K562 (cell line): ENCODE results near the gene C1QBP. TPM values are rescaled to one million over a fixed set of nuclear protein-coding genes. Genes with fewer than 3 reads are reported as not detected.
A peak's percentile ranks its signal among the peaks of the same experiment; 100 is the strongest.

ENCODE experiments used
- ASH1L ChIP-seq: fragments of 450-650 bp; IDR thresholded peaks from 2 replicates; pipeline ENCODE4 v1.6.1; 2018; ENCODE audit warnings: borderline replicate concordance, mild to moderate bottlenecking, low read depth; ENCODE audit not compliant: partially characterized antibody
- CREM ChIP-seq: IDR thresholded peaks from 2 replicates; pipeline ENCODE4 v1.6.1; 2014; ENCODE audit warnings: antibody characterized with exemption, low read depth
- GATA2 ChIP-seq: sonication (generic); formaldehyde crosslinking; IDR thresholded peaks from 2 replicates; pipeline ENCODE4 v1.4.0; 2020; ENCODE audit warnings: mild to moderate bottlenecking, missing genetic modification reagents
- HNRNPK ChIP-seq: fragments of 200-400 bp; formaldehyde crosslinking; IDR thresholded peaks from one replicate; pipeline ENCODE4 v1.6.1; 2018; ENCODE audit warnings: mild to moderate bottlenecking, low read depth, low read length; ENCODE audit not compliant: poor library complexity, severe bottlenecking
- KHSRP ChIP-seq: fragments of 450-650 bp; IDR thresholded peaks from 2 replicates; pipeline ENCODE4 v1.6.1; 2017
- LEF1 ChIP-seq: fragments of 450-650 bp; IDR thresholded peaks from 2 replicates; pipeline ENCODE4 v1.6.1; 2016; ENCODE audit warnings: mild to moderate bottlenecking
- RNF2 ChIP-seq: sonication (generic); IDR thresholded peaks from 2 replicates; pipeline ENCODE4 v1.6.1; 2016
- ZBTB17 ChIP-seq: fragments of 450-650 bp; formaldehyde crosslinking; IDR thresholded peaks from 2 replicates; pipeline ENCODE4 v1.4.0; 2020; ENCODE audit warnings: mild to moderate bottlenecking
- polyA plus RNA-seq, 8 experiments: library from polyadenylated mRNA; depleted of rRNA in 4 of 8; stranded (reverse) in 5 of 8; unstranded in 3 of 8; fragments of >200 nt; fragmentation: Nextera tagmentation in 2 of 8; fragmentation: Illumina TruSeq in 1 of 8; extraction: Ambion mirVana in 2 of 8; extraction: Trizol in 1 of 8; gene quantifications; 2 replicates each; pipeline versions ENCODE4 v1.2.1 to v1.2.3, GENCODE V29; 2011 to 2014; ENCODE audit warnings: inconsistent platforms in 1 of 8, missing spikeins in 1 of 8
- total RNA-seq, 7 experiments: library from RNA; depleted of rRNA in 6 of 7; stranded (reverse); fragments of >200 nt in 6 of 7; fragmentation: Illumina TruSeq in 2 of 7; extraction: Trizol in 2 of 7; gene quantifications; 2 replicates each; pipeline versions ENCODE4 v1.2.1 to v1.2.3, GENCODE V29; 2011 to 2021; ENCODE audit warnings: low replicate concordance in 1 of 7
- TF ChIP-seq, protein P1 (sequence below): fragments of 150-350 bp; conservative IDR thresholded peaks from 2 replicates; pipeline ENCODE4 v1.6.1; 2014; ENCODE audit warnings: low read length
- TF ChIP-seq, protein P2 (sequence below): fragments of 250-450 bp; sonication (Bioruptor Pico); IDR thresholded peaks from 2 replicates; pipeline ENCODE4 v1.9.0; 2021; ENCODE audit warnings: mild to moderate bottlenecking
- TF ChIP-seq, protein P3 (sequence below): fragments of 450-650 bp; IDR thresholded peaks from 2 replicates; pipeline ENCODE4 v1.6.1; 2016; ENCODE audit warnings: borderline replicate concordance
- TF ChIP-seq, protein P4 (sequence below), 2 experiments: fragments of 450-650 bp; IDR thresholded peaks; 2 replicates each; pipeline ENCODE4 v1.6.1; 2016; ENCODE audit warnings: mild to moderate bottlenecking in 2 of 2, borderline replicate concordance in 1 of 2, low read depth in 1 of 2, moderate library complexity in 1 of 2
- TF ChIP-seq, protein P5 (sequence below): fragments of 450-650 bp; IDR thresholded peaks from 2 replicates; pipeline ENCODE4 v1.6.1; 2016; ENCODE audit warnings: low read depth, mild to moderate bottlenecking, moderate library complexity

C1QBP gene
- total and polyA plus RNA-seq, 9 of the 15 experiments (the other 6 are each of a cell fraction or from before 2014, with no cell fraction given), result 90.7 to 665 (median 414) TPM

DNA sequence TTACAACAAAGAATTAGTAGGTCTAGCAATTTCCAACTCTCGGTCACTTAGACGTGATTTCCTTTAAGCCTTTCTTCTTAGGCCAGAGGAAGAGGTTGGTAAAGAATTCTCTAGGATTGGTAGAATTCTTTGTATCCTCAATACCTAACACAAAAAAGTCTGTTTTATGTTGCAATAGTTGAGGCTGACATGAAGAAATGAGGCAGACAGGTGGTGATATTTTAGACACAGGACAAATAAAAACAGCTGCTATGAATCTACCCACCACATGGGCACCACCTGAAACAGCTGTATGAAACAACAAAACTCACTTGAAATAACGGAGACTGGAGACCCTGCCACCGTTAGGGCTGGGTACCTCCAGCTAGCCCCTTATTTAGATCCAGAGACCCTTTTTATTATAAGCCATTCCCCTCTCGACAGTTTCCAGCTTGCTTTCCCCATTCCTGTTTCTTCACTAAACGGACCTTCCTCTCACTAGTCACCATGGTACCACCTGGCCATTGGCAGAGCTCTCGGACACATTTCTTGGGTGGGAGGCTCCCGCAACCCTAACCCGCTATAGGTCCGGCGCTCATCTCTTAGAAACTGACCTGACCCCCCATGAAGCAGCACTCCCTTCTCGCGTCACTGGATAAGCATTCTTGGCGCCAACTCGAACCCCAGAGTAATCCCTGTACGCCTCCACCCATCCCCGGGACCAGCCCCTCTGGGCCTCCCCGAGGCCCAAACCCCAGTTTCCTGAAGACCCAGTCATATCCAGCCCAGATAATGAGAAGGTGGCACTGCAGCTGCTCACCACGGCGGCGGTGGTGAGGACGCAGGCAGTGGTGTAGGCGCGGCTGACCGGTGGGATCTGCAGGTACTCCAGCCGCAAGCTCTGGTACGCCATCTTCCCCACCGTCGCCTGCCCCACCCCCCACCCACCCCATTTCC is 46.6 kb upstream of the C1QBP start, which contains the start of gene DERL2 (continued):
- TF ChIP-seq, protein P1, sequence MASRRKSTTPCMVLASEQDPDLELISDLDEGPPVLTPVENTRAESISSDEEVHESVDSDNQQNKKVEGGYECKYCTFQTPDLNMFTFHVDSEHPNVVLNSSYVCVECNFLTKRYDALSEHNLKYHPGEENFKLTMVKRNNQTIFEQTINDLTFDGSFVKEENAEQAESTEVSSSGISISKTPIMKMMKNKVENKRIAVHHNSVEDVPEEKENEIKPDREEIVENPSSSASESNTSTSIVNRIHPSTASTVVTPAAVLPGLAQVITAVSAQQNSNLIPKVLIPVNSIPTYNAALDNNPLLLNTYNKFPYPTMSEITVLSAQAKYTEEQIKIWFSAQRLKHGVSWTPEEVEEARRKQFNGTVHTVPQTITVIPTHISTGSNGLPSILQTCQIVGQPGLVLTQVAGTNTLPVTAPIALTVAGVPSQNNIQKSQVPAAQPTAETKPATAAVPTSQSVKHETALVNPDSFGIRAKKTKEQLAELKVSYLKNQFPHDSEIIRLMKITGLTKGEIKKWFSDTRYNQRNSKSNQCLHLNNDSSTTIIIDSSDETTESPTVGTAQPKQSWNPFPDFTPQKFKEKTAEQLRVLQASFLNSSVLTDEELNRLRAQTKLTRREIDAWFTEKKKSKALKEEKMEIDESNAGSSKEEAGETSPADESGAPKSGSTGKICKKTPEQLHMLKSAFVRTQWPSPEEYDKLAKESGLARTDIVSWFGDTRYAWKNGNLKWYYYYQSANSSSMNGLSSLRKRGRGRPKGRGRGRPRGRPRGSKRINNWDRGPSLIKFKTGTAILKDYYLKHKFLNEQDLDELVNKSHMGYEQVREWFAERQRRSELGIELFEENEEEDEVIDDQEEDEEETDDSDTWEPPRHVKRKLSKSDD, result no peak
- TF ChIP-seq CREM, result 0 out of 2 replicates have a peak, but pooled peaks have one; percentile 35
- TF ChIP-seq, protein P2, sequence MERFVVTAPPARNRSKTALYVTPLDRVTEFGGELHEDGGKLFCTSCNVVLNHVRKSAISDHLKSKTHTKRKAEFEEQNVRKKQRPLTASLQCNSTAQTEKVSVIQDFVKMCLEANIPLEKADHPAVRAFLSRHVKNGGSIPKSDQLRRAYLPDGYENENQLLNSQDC (CRISPR knock-in tag), result no peak
- TF ChIP-seq, protein P3, sequence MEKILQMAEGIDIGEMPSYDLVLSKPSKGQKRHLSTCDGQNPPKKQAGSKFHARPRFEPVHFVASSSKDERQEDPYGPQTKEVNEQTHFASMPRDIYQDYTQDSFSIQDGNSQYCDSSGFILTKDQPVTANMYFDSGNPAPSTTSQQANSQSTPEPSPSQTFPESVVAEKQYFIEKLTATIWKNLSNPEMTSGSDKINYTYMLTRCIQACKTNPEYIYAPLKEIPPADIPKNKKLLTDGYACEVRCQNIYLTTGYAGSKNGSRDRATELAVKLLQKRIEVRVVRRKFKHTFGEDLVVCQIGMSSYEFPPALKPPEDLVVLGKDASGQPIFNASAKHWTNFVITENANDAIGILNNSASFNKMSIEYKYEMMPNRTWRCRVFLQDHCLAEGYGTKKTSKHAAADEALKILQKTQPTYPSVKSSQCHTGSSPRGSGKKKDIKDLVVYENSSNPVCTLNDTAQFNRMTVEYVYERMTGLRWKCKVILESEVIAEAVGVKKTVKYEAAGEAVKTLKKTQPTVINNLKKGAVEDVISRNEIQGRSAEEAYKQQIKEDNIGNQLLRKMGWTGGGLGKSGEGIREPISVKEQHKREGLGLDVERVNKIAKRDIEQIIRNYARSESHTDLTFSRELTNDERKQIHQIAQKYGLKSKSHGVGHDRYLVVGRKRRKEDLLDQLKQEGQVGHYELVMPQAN, result peak; percentile 77; the same call in 1 of the 2 replicates
- no peak for TF ChIP-seq GATA2 (CRISPR knock-in tag)
- TF ChIP-seq KHSRP, result no peak
- no peak for TF ChIP-seq ASH1L
- TF ChIP-seq, protein P4, sequence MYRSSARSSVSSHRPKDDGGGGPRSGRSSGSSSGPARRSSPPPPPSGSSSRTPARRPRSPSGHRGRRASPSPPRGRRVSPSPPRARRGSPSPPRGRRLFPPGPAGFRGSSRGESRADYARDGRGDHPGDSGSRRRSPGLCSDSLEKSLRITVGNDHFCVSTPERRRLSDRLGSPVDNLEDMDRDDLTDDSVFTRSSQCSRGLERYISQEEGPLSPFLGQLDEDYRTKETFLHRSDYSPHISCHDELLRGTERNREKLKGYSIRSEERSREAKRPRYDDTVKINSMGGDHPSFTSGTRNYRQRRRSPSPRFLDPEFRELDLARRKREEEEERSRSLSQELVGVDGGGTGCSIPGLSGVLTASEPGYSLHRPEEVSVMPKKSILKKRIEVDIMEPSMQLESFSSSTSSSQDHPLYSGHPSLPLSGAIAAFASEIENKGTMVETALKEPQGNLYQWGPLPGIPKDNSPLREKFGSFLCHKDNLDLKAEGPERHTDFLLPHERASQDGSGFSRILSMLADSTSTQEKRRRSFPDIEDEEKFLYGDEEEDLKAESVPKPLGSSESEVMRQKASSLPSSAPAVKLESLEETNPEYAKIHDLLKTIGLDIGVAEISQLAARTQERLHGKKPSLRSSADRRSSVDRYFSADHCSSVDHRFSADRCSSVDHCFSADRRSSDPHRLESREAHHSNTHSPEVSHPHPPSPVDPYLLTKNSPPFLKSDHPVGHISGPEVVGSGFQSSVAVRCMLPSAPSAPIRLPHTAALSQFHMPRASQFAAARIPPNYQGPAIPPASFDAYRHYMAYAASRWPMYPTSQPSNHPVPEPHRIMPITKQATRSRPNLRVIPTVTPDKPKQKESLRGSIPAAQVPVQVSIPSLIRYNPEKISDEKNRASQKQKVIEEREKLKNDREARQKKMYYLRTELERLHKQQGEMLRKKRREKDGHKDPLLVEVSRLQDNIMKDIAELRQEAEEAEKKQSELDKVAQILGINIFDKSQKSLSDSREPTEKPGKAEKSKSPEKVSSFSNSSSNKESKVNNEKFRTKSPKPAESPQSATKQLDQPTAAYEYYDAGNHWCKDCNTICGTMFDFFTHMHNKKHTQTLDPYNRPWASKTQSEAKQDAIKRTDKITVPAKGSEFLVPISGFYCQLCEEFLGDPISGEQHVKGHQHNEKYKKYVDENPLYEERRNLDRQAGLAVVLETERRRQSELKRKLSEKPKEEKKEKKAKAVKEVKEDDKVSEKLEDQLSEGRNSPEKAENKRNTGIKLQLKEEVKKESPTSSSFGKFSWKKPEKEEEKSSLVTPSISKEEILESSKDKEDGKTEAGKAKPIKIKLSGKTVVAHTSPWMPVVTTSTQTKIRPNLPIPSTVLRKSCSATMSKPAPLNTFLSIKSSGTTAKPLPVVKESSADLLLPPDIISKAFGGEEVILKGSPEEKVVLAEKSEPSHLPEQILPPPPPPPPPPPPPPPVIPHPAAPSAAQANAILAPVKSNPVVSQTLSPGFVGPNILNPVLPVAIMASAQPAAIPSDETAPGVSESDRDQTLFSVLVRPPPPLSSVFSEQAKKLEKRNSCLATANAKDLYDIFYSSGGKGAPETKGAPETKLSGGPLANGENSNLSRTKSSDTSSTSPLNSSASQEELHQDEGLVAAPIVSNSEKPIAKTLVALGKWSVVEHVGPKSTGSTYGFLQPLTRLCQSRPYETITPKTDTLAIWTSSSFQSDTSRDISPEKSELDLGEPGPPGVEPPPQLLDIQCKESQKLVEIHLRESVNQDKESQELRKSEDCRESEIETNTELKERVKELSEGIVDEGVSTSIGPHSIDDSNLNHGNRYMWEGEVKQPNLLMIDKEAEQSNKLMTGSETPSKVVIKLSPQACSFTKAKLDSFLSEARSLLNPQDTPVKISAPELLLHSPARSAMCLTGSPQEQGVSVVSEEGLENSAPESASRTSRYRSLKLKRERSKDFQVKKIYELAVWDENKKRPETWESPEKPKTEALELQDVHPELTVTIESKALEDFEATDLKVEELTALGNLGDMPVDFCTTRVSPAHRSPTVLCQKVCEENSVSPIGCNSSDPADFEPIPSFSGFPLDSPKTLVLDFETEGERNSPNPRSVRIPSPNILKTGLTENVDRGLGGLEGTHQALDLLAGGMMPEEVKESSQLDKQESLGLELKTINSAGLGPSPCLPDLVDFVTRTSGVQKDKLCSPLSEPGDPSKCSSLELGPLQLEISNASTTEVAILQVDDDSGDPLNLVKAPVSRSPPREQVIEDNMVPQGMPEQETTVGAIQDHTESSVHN (IDR thresholded peaks at IDR 0.05; ENCODE audit: borderline replicate concordance in 1 of 2, low read depth in 1 of 2), result no peak
- no peak for TF ChIP-seq HNRNPK
- no peak for TF ChIP-seq RNF2
- no peak for TF ChIP-seq ZBTB17 (CRISPR knock-in tag)
- TF ChIP-seq, protein P5, sequence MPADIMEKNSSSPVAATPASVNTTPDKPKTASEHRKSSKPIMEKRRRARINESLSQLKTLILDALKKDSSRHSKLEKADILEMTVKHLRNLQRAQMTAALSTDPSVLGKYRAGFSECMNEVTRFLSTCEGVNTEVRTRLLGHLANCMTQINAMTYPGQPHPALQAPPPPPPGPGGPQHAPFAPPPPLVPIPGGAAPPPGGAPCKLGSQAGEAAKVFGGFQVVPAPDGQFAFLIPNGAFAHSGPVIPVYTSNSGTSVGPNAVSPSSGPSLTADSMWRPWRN, result no peak
- no peak for TF ChIP-seq LEF1
